Astrocyte of the spinal cord (primary cell): Measurements from ENCODE around the gene PAPPA2.

Source experiments
- DNase-seq: peaks from one replicate; pipeline ENCODE4 v3.0.0; 2011; ENCODE audit warnings: low read depth, low spot score
- H3K4me3 ChIP-seq: 2 replicates; pipeline ENCODE4 v1.5.1; 2011; ENCODE audit warnings: low read depth, mild to moderate bottlenecking, low read length, moderate library complexity
- CTCF ChIP-seq: IDR thresholded peaks from 2 replicates; pipeline ENCODE4 v1.5.1; 2012; ENCODE audit warnings: low read depth, mild to moderate bottlenecking, low read length, inconsistent platforms
- in situ Hi-C: cut with HindIII; loops from 2 replicates; pipeline ENCODE4 v1.10.0; 2017; ENCODE audit warnings: low sequenced_read_pairs

Gene PAPPA2

GRCh38 chr1:176863613-176864012 is 400.6 kb downstream of the PAPPA2 start:
- in situ Hi-C loops = no loop called here
- no peak for TF ChIP-seq CTCF
- DNase-seq = no peak
- no peak overlapping the region for H3K4me3 ChIP-seq

GRCh38 chr1:176864211-176864610 is 401.2 kb downstream of the PAPPA2 start:
- in situ Hi-C loops = no loop called here
- TF ChIP-seq CTCF = no peak
- no peak for DNase-seq
- no peak overlapping the region for H3K4me3 ChIP-seq

DNA sequence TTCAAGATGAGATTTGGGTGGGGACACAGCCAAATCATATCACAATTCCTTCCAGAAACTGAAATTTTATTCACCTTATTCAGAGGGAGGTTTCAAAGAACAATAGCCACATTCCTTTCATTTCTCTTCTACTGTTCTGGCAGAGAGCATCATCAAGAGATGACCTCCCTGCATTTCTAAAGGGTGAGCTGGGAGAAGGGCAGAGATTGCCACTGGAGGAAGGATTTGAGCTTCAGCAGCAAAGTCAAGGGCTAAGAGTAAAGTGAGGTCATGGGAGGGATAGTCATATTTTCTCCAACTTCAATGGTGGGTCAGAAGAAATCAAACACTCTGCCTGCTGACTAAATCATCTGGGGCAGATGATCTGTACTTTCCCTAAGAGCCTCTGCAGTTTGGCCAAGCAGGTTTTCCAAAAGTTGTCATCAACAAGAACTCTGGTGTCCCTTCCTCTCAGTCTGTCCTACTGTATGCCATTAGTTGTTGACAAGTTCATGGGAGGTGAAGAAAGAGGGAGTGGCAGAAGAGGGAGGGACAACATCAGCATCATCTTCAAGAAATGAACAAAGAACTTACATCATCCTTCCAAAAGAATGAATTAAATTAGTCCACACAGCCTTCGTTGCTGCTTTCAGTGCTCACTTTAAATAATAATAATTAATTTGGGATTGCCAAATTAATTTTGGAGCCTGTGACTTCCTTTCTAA is 403.2 kb downstream of the PAPPA2 start:
- no peak for TF ChIP-seq CTCF
- H3K4me3 ChIP-seq = no peak overlapping the region
- DNase-seq = no peak
- in situ Hi-C loops = no loop called here

DNA sequence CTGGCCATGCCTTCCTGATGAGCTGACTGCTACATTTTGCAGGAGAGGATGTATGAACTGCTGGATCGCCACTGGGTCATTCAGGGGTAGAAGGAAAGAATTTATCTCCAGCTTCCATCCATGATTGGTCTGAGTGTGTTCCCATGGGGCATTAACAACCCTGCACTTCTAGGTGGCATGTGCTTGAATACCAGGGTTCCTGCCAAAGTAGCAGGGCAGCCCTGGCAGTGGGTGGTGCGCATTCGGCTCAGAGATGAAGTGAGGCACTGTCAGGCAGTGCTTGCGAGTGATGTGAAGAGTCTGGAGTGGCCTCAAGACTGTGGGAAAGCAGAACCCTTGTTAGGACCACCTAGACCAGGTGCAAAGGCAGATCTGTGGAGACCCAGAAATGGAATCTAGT is 406.6 kb downstream of the PAPPA2 start:
- TF ChIP-seq CTCF = no peak
- DNase-seq = no peak
- in situ Hi-C loops = no loop called here
- no peak overlapping the region for H3K4me3 ChIP-seq

- in situ Hi-C loops = no loop called here
- no peak for TF ChIP-seq CTCF
- DNase-seq = no peak
- no peak overlapping the region for H3K4me3 ChIP-seq
These were observed 414.1 kb downstream of the PAPPA2 start for GRCh38 chr1:176876966-176877515.

- TF ChIP-seq CTCF = no peak
- in situ Hi-C loops = no loop called here
- no peak for DNase-seq
- H3K4me3 ChIP-seq = no peak overlapping the region
These were observed 414.6 kb downstream of the PAPPA2 start for GRCh38 chr1:176877557-176877956.
